SJCRH30 (cell line): ENCODE measurements around the gene MSL3B. TPM values are rescaled to one million over a fixed set of nuclear protein-coding genes. Genes with fewer than 3 reads are reported as not detected.

Source experiments
- DNase-seq, 2 experiments: peaks; one replicate each; pipeline ENCODE4 v3.0.0-alpha.2; 2015 to 2020
- H3K27ac ChIP-seq: fragments of 250-450 bp; sonication (Bioruptor Pico); 2 replicates; pipeline ENCODE4 v1.5.1; 2020; ENCODE audit warnings: mild to moderate bottlenecking, moderate library complexity
- H3K27me3 ChIP-seq: fragments of 250-450 bp; sonication (Bioruptor Pico); 2 replicates; pipeline ENCODE4 v1.5.1; 2020; ENCODE audit warnings: mild to moderate bottlenecking, moderate library complexity
- H3K36me3 ChIP-seq: fragments of 250-450 bp; sonication (Bioruptor Pico); 2 replicates; pipeline ENCODE4 v1.5.1; 2020; ENCODE audit warnings: mild to moderate bottlenecking, moderate library complexity
- H3K4me1 ChIP-seq: fragments of 250-450 bp; sonication (Bioruptor Pico); 2 replicates; pipeline ENCODE4 v1.5.1; 2020; ENCODE audit warnings: mild to moderate bottlenecking, moderate library complexity
- H3K4me3 ChIP-seq: fragments of 250-450 bp; sonication (Bioruptor Pico); 2 replicates; pipeline ENCODE4 v1.5.1; 2020; ENCODE audit warnings: mild to moderate bottlenecking, moderate library complexity
- H3K9me3 ChIP-seq: fragments of 250-450 bp; sonication (Bioruptor Pico); replicated peaks from 2 replicates; pipeline ENCODE4 v1.5.1; 2020; ENCODE audit warnings: mild to moderate bottlenecking, moderate library complexity
- total RNA-seq: library from RNA; depleted of rRNA; stranded (reverse); fragments of >200 nt; shearing (Covaris generic); gene quantifications from 2 replicates; pipeline ENCODE4 v1.2.3, GENCODE V29; 2014; rRNA removed

Gene MSL3B

GRCh38 chr2:233820774-233821105 is 47.4 kb downstream of the MSL3B start:
- Histone ChIP-seq H3K36me3 (no peaks in the 10 kb centered on the region), H3K27me3 (no peaks in the 10 kb centered on the region; the same call in none of the 2 replicates), H3K27ac (no peak overlapping the region), H3K4me3 (no peak overlapping the region), H3K9me3 (no peaks in the 10 kb centered on the region), H3K4me1 (peaks cover 3% of the 10 kb centered on the region; the same call in 1 of the 2 replicates)
- no peak for DNase-seq

GRCh38 chr2:233819884-233820773 is 48.1 kb downstream of the MSL3B start:
- Histone ChIP-seq H3K36me3 (no peaks in the 10 kb centered on the region), H3K4me3 (no peak overlapping the region), H3K27ac (no peak overlapping the region), H3K27me3 (no peaks in the 10 kb centered on the region; the same call in none of the 2 replicates), H3K4me1 (peaks cover 3% of the 10 kb centered on the region; the same call in 1 of the 2 replicates), H3K9me3 (no peaks in the 10 kb centered on the region)
- DNase-seq = no peak

- no peak for DNase-seq
- H3K4me1 ChIP-seq = peaks cover 3% of the 10 kb centered on the region; the same call in 1 of the 2 replicates
- H3K4me3 ChIP-seq = no peak overlapping the region
- no peak overlapping the region for H3K27ac ChIP-seq
- H3K9me3 ChIP-seq = no peaks in the 10 kb centered on the region
- no peaks in the 10 kb centered on the region; the same call in none of the 2 replicates for H3K27me3 ChIP-seq
- H3K36me3 ChIP-seq = no peaks in the 10 kb centered on the region
Observed at GRCh38 chr2:233818639-233819621, 49.3 kb downstream of the MSL3B start.

- DNase-seq = no peak
- Histone ChIP-seq H3K9me3 (no peaks in the 10 kb centered on the region), H3K4me3 (no peak overlapping the region), H3K36me3 (no peaks in the 10 kb centered on the region), H3K27me3 (no peaks in the 10 kb centered on the region; the same call in none of the 2 replicates), H3K27ac (no peak overlapping the region), H3K4me1 (peaks cover 3% of the 10 kb centered on the region; the same call in 1 of the 2 replicates)
Observed at GRCh38 chr2:233817995-233818638, 50.1 kb downstream of the MSL3B start.

- H3K36me3 ChIP-seq = no peaks in the 10 kb centered on the region
- H3K27ac ChIP-seq = no peak overlapping the region
- no peak for DNase-seq
Observed at GRCh38 chr2:233817361-233817911, 50.8 kb downstream of the MSL3B start.

GRCh38 chr2:233816771-233817170 is 51.4 kb downstream of the MSL3B start:
- no peaks in the 10 kb centered on the region for H3K9me3 ChIP-seq
- H3K4me1 ChIP-seq = peaks cover 3% of the 10 kb centered on the region; the same call in 1 of the 2 replicates
- H3K4me3 ChIP-seq = no peak overlapping the region
- no peak overlapping the region for H3K27ac ChIP-seq
- no peaks in the 10 kb centered on the region for H3K36me3 ChIP-seq
- H3K27me3 ChIP-seq = no peaks in the 10 kb centered on the region; the same call in none of the 2 replicates
- no peak for DNase-seq

More at GRCh38 chr2:233817361-233817911, 50.8 kb downstream of the MSL3B start:
- Histone ChIP-seq H3K4me3 (no peak overlapping the region), H3K27me3 (no peaks in the 10 kb centered on the region; the same call in none of the 2 replicates), H3K4me1 (peaks cover 3% of the 10 kb centered on the region; the same call in 1 of the 2 replicates), H3K9me3 (no peaks in the 10 kb centered on the region)

- no peaks in the 10 kb centered on the region for H3K9me3 ChIP-seq
- peak in 1 of 2 experiments; percentile 21 for DNase-seq
- peaks cover 3% of the 10 kb centered on the region; the same call in 1 of the 2 replicates for H3K4me1 ChIP-seq
- H3K27ac ChIP-seq = no peak overlapping the region
- no peaks in the 10 kb centered on the region for H3K36me3 ChIP-seq
- H3K27me3 ChIP-seq = no peaks in the 10 kb centered on the region; the same call in 1 of the 2 replicates
- H3K4me3 ChIP-seq = no peak overlapping the region
Observed at GRCh38 chr2:233816334-233816733, 51.9 kb downstream of the MSL3B start.

- Histone ChIP-seq H3K4me1 (peaks cover 3% of the 10 kb centered on the region; the same call in 1 of the 2 replicates), H3K9me3 (no peaks in the 10 kb centered on the region), H3K4me3 (no peak overlapping the region), H3K36me3 (no peaks in the 10 kb centered on the region), H3K27ac (no peak overlapping the region), H3K27me3 (no peaks in the 10 kb centered on the region; the same call in 1 of the 2 replicates)
- DNase-seq = no peak
Observed at GRCh38 chr2:233815861-233816260, 52.3 kb downstream of the MSL3B start.

Other genes with a start within 250 kb of the MSL3B start
- gene UGT1A10, start 231.9 kb downstream of the MSL3B start, total RNA-seq = not detected in 2 replicates
- gene UGT1A9, start 196.5 kb downstream of the MSL3B start, total RNA-seq = not detected in 2 replicates
- not detected in 2 replicates for gene UGT1A7, start 186.5 kb downstream of the MSL3B start, total RNA-seq
- gene UGT1A6, start 175.5 kb downstream of the MSL3B start, total RNA-seq = not detected in 2 replicates
- gene UGT1A5, start 155.5 kb downstream of the MSL3B start, total RNA-seq = not detected in 2 replicates
- gene UGT1A4, start 149.7 kb downstream of the MSL3B start, total RNA-seq = not detected in 2 replicates
- not detected in 2 replicates for gene UGT1A3, start 139.3 kb downstream of the MSL3B start, total RNA-seq
- not detected in 2 replicates for gene UGT1A1, start 108.1 kb downstream of the MSL3B start, total RNA-seq
- gene MROH2A, start 90.1 kb downstream of the MSL3B start, total RNA-seq = not detected in 2 replicates
- gene HJURP, start 13.9 kb downstream of the MSL3B start, total RNA-seq = 86.1 and 90.8 TPM in 2 replicates
- 0.10 and 0.18 TPM in 2 replicates for gene TRPM8, start 49.0 kb upstream of the MSL3B start, total RNA-seq
- 0.14 TPM in 1 of 2 replicates, not detected in the other for gene SPP2, start 182.3 kb upstream of the MSL3B start, total RNA-seq